ENCODE measurements around the gene MAPRE2.
"Not testable (repeated sequence)": the region's sequence is repeated elsewhere in the genome, so short reads cannot be mapped to it uniquely, and the experiment has no call there.

The MAPRE2 gene

GRCh38 chr18:35091841-35092240, 50.6 kb downstream of the MAPRE2 start:
- DNase-seq (ENCODE audit: low read depth in 2 of 2), result no peak

- DNase-seq (ENCODE audit: low read depth in 2 of 2), result no peak
Measured at GRCh38 chr18:35095983-35096676, 54.9 kb downstream of the MAPRE2 start.

GRCh38 chr18:35096677-35097011, 55.4 kb downstream of the MAPRE2 start:
- DNase-seq (ENCODE audit: low read depth in 2 of 2), result no peak

GRCh38 chr18:35097195-35097594, 56.0 kb downstream of the MAPRE2 start:
- no peak for DNase-seq (ENCODE audit: low read depth in 2 of 2)

- DNase-seq (ENCODE audit: low read depth in 2 of 2), result no peak
Measured at GRCh38 chr18:35097763-35098162, 56.5 kb downstream of the MAPRE2 start.

DNA sequence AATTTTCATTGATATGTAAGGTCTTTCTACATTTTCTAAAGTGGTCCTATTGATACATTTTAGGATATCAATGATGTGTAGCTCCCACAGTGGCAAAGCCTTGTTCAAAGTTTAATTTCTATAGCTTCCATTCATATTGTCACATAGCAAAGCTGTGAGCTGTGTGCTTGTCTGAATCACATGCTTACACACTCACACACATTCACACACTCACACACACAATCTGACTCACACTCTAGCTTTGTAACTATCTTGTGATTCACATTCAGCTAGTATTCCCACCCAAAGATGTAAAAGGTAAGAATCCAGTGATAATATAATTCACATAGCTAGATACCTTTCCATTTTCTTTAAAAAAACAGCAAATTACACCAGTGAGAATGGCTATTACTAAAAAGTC, 58.7 kb downstream of the MAPRE2 start:
- no peak for DNase-seq (ENCODE audit: low read depth in 2 of 2)

GRCh38 chr18:35104391-35105051, 63.3 kb downstream of the MAPRE2 start:
- DNase-seq (ENCODE audit: low read depth in 2 of 2), result no peak

DNA sequence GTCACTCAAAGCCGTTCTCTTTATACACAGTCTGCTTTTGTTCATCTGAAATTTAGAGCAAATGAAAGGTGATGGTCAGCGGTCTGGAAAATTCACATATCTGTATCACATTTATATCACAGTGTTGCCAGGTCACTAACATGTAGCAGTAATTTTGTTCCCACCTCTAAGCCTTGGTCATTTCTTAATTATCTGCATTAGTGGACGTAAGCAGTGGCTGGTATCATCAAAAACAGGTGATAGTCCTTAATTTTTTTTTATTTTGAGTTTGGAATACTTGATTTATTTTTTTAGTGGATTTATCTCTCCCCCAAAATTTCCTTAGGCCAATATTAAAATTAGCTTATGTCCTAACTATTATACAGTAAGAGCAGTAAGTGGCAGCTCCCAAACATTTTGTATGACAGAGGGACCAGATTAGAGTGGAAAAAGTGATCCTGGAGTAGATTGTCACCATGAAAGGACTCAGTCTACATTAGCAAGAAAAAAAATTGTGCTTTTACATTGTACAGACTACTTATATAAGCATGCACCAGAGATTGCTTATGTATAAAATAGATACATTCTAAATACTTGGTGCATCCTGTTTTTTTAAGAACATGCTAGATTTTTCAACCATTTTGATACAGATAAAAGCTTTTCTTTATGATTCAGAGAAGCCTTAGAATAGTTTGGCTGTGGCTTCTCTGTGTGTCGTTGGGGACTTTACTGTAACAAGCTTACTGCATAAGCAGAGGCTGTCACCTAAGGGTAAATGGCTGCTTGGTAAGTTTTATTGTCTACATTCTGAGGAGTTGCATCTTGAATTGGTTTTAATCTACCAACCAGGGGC, 65.0 kb downstream of the MAPRE2 start:
- no peak for DNase-seq (ENCODE audit: low read depth in 2 of 2)

DNA sequence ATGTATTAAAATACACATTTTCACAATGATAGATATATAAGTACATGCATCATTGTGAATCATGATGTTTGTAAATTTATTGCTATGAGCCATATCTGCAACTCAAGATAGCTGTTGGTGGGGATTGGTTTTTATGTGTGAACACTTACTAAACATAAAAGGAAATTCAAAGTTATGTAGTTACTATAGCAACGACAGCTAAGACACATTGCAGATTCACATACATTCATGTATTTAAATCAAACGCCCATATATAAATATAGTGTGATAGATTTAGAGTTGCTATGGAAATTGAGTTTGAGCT, 65.6 kb downstream of the MAPRE2 start:
- DNase-seq (ENCODE audit: low read depth in 2 of 2), result no peak

DNA sequence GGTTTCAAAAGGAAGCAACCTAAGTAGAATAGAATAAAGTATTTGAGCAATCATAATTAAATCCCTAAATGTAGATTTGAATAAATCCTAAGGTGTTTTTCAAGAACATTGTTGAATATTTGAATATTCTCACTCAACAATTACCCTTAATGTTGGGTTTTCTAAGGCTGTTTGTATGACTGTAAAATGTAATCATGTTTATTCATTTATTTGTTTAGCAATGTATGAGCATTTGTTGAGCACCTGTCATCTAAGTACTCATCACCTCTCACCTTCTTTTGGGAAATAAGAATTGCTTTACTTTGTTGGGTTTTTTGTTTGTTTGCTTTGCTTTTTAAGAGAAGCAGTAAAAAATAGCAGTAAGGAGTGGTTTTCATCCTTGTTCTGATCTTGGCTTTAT, 66.0 kb downstream of the MAPRE2 start:
- DNase-seq (ENCODE audit: low read depth in 2 of 2), result no peak

GRCh38 chr18:35108088-35108487, 66.9 kb downstream of the MAPRE2 start:
- DNase-seq (ENCODE audit: low read depth in 2 of 2), result not testable (repeated sequence)

DNA sequence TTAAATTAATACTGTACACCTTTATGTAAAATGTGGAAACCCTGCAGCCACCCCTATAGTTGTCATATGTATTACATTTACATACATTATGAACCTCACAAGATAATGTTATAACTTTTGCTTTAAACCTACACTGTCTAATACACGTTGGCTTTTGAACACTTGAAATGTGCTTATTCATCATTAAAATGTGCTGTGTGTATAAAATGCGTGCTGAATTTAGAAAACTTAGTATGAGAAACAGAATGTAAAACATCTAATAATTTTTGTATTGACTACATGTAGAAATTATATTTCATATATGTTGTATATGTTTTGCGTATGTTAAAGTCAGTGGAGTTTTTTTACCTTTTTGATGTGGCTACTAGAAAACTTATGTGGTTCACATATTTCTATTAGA, 68.8 kb downstream of the MAPRE2 start:
- no peak for DNase-seq (ENCODE audit: low read depth in 2 of 2)

DNA sequence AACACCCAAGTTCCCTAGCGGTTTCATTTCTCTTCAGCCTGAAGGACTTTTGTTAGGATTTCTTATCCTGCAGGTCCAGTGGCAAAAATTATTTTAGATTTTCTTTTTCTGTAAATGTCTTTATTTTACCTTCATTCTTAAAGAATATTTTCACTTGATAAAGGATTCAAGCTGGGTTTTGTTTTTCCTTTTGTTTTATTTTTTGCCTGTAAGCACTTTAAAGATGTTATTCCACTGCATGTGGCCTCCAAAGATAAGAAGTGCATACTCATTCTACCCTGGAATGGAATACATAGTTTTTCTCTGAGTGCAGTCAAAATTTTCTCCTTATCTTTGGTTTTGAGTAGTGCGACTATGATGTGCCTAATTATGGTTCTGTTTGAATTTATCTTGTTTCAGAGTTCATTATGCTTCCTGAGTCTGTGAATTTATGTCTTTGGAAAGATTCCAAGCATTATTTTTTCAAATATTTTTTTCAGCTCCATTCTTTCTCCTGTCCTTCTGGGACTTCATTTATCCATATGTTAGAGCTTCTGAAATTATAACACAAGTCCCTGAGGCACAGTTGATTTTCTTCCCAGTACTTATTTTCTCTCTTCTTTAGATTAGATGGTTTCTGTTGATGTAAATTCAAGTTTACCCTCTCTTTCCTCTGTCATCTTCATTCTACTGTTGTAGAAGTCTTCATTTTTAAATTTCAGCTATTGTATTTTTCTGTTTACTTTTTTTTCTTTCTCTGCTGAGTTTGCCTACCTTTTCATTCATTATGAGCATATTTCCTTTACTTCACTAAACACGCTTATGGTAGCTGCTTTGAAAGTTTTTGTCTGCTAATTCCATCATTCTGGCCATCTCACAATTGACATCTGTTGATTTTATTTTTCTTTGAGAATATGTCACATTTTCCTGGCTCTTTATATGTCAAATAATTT, 69.6 kb downstream of the MAPRE2 start:
- no peak for DNase-seq (ENCODE audit: low read depth in 2 of 2)

GRCh38 chr18:35112696-35113095, 71.5 kb downstream of the MAPRE2 start:
- DNase-seq (ENCODE audit: low read depth in 2 of 2), result no peak

DNA sequence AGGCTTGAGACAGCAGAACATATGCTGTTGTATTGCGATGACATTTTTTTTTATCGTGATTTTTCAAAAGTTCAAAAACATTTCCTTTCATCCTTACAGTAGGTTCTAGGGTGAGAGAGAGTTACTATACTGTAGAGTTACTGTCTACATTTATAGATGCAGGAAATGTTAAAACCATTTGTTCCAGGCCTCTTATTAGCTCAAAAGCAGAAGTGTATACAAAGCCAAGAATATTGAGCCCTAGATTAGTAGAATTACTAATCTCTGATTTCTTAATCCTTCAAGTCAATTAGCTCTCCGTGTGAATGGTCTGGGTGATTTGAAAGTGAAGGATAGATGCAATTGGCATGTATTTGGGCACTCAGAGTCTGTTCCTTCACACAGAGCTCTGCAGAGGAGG, 73.1 kb downstream of the MAPRE2 start:
- DNase-seq (ENCODE audit: low read depth in 2 of 2), result no peak

- DNase-seq (ENCODE audit: low read depth in 2 of 2), result no peak
Measured at GRCh38 chr18:35116784-35117318, 75.6 kb downstream of the MAPRE2 start.

GRCh38 chr18:35117372-35117771, 76.2 kb downstream of the MAPRE2 start:
- no peak for DNase-seq (ENCODE audit: low read depth in 2 of 2)

DNA sequence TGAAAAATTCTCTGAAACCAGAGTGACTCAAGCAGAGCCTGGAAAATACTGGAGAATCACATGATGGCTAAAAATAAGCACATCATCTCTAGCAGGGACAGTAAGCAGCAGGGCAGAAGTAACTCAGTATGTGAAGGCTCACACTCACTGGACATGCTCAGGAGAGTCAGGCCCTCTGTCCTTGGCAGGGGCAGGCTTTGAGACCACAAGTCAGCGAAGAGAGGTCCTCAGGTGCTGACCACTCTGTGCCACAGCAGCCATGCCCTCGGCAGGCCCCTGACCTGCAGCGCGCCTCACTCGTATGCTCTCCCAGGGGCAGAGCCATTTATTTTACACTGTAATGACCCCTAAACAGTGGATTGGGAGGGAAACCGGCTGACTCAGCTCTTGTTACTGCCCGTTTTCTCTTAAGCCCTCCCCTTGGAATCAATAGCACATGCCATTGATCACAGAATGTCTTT, 76.8 kb downstream of the MAPRE2 start:
- DNase-seq (ENCODE audit: low read depth in 2 of 2), result no peak

DNA sequence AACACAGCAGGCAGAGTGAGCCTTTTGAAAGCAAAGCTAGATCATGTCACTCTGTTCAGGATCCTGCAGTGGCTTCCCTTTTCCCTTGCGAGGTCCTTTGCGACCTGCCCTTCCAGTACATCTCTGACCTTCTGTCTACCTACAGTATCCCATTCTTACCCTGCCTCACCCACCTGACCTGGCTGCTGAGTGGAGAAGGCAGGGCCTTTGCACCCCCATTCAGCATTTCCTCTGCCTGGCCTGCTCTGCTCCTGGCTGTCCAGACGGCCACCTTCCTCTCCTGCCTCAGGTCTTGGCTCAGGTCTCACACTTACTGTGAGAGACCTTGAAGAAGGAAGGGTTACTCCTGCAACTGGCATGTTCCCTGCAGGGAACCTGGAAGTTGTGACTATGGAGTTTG, 77.4 kb downstream of the MAPRE2 start:
- DNase-seq (ENCODE audit: low read depth in 2 of 2), result no peak

- no peak for DNase-seq (ENCODE audit: low read depth in 2 of 2)
Measured at GRCh38 chr18:35121038-35121437, 79.8 kb downstream of the MAPRE2 start.

GRCh38 chr18:35121531-35121930, 80.3 kb downstream of the MAPRE2 start:
- no peak for DNase-seq (ENCODE audit: low read depth in 2 of 2)
